Thyroid gland (tissue), 4 donors: Measurements from ENCODE around the gene CEP135. TPM values are rescaled to one million over a fixed set of nuclear protein-coding genes. Genes with fewer than 3 reads are reported as not detected.
A peak's percentile ranks its signal among the peaks of the same experiment; 100 is the strongest.

Source experiments
- DNase-seq, 2 donors: peaks; one replicate each; pipeline ENCODE4 v3.0.0-alpha.2; 2019
- H3K27ac ChIP-seq, 3 donors: fragments of 200-600 bp; sonication (generic); 1 replicate in 2 of 3; 2 replicates in 1 of 3; pipeline ENCODE4 v1.5.1; 2016 to 2019; ENCODE audit warnings: mild to moderate bottlenecking in 1 of 3, moderate library complexity in 1 of 3
- H3K27me3 ChIP-seq: fragments of 200-600 bp; sonication (generic); one replicate; pipeline ENCODE4 v1.5.1; 2019
- H3K36me3 ChIP-seq, 2 donors: fragments of 200-600 bp; sonication (generic); one replicate each; pipeline ENCODE4 v1.5.1; 2016 to 2019
- H3K4me1 ChIP-seq, 2 donors: fragments of 200-600 bp; sonication (generic); one replicate each; pipeline ENCODE4 v1.5.1; 2017 to 2019
- H3K4me3 ChIP-seq, 3 donors: fragments of 200-600 bp; sonication (generic); replicated peaks in 1 of 3; 1 replicate in 2 of 3; 2 replicates in 1 of 3; pipeline ENCODE4 v1.5.1; 2016; ENCODE audit warnings: mild to moderate bottlenecking in 1 of 3
- H3K9me3 ChIP-seq: fragments of 200-600 bp; sonication (generic); one replicate; pipeline ENCODE4 v1.5.1; 2017
- POLR2A ChIP-seq, 2 donors: fragments of 450-650 bp; IDR thresholded peaks; one replicate each; pipeline ENCODE4 v1.6.1; 2017; ENCODE audit warnings: antibody characterized with exemption in 2 of 2, mild to moderate bottlenecking in 2 of 2, moderate library complexity in 1 of 2
- WGBS, 2 donors: methylation state at CpG; one replicate each; pipeline ENCODE4 v1.1.5; 2017; 5-methylcytosine and 5-hydroxymethylcytosine counted together
- intact Hi-C: fragments of 100-400 bp; cut with DNase I; formaldehyde crosslinking; loops from one replicate; pipeline ENCODE4 v1.15.1; 2023
- total RNA-seq, 4 donors: library from RNA; depleted of rRNA; stranded (reverse); fragments of >200 nt; gene quantifications; one replicate each; pipeline ENCODE4 v1.2.3, GENCODE V29; 2016
- TF ChIP-seq, protein P1 (sequence below), 6 experiments: fragments of 200-600 bp in 3 of 6; fragments of 450-650 bp in 3 of 6; sonication (generic) in 3 of 6; IDR thresholded peaks; one replicate each; pipeline ENCODE4 v1.5.1; 2016 to 2019; ENCODE audit warnings: antibody characterized with exemption in 6 of 6, mild to moderate bottlenecking in 2 of 6, inconsistent platforms in 1 of 6, moderate library complexity in 1 of 6

CEP135 gene
- total RNA-seq, 4 donors from 2014 or later, result 5.3 to 21.1 (median 10.1) TPM

DNA sequence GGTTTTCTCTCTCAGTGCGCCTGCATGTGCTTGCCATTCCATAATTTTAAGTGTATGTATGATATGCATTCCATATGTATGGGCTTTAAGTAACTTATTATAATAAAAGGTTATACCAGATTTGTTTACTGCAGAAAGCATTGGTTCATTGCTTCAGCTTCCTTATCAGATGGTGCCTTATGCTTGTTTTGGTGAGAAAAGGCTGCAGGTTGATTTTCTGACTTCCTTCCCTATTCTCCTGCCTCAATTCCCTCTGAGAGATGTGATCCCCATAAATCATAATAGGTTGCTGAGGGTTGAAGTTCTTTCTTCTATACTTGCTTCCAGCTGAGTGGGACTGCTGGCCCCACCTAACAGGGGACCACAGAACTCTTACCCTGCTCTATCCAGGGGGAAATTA lies 10.3 kb upstream of the CEP135 start:
- Histone ChIP-seq H3K4me1 (no peaks in the 10 kb centered on the region), H3K9me3 (no peaks in the 10 kb centered on the region), H3K27ac (no peak overlapping the region), H3K27me3 (no peaks in the 10 kb centered on the region), H3K4me3 (no peak overlapping the region), H3K36me3 (no peaks in the 10 kb centered on the region)
- WGBS, 2 donors, result 93 to 94% methylated on average over 1 of the region's 1 CpG
- DNase-seq, result no peak
- no peak for TF ChIP-seq POLR2A (IDR thresholded peaks at IDR 0.05)
- TF ChIP-seq, protein P1, sequence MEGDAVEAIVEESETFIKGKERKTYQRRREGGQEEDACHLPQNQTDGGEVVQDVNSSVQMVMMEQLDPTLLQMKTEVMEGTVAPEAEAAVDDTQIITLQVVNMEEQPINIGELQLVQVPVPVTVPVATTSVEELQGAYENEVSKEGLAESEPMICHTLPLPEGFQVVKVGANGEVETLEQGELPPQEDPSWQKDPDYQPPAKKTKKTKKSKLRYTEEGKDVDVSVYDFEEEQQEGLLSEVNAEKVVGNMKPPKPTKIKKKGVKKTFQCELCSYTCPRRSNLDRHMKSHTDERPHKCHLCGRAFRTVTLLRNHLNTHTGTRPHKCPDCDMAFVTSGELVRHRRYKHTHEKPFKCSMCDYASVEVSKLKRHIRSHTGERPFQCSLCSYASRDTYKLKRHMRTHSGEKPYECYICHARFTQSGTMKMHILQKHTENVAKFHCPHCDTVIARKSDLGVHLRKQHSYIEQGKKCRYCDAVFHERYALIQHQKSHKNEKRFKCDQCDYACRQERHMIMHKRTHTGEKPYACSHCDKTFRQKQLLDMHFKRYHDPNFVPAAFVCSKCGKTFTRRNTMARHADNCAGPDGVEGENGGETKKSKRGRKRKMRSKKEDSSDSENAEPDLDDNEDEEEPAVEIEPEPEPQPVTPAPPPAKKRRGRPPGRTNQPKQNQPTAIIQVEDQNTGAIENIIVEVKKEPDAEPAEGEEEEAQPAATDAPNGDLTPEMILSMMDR (IDR thresholded peaks at IDR 0.05), result no peak
- intact Hi-C loops, result no loop called here

DNA sequence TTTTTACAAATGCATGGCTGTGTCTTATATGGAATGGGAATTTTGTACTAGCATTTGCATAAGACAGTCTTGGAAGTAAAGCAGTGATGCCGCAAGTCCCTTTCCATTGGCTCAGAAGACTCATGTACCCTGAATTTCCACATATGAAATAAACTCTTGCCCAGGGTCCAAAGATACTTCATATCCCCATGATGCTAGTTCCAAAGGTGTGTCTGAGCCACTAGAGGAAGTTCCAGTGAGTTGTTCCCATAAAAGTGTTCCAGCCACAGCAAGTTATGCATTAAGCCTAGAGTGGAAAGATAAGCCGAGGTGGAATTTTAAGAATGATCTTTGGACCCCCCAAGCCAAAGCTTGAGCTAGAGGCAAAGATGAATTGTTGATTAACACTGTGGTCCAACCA lies 9.3 kb upstream of the CEP135 start:
- no peak for DNase-seq
- Histone ChIP-seq H3K27me3 (no peaks in the 10 kb centered on the region), H3K4me1 (no peaks in the 10 kb centered on the region), H3K4me3 (no peak overlapping the region), H3K27ac (no peak overlapping the region), H3K9me3 (no peaks in the 10 kb centered on the region), H3K36me3 (no peaks in the 10 kb centered on the region)
- WGBS, 2 donors, result 69 to 94% methylated on average over 2 of the region's 2 CpGs
- intact Hi-C loops, result no loop called here
- TF ChIP-seq, protein P1 (IDR thresholded peaks at IDR 0.05), result no peak
- TF ChIP-seq POLR2A (IDR thresholded peaks at IDR 0.05), result no peak

DNA sequence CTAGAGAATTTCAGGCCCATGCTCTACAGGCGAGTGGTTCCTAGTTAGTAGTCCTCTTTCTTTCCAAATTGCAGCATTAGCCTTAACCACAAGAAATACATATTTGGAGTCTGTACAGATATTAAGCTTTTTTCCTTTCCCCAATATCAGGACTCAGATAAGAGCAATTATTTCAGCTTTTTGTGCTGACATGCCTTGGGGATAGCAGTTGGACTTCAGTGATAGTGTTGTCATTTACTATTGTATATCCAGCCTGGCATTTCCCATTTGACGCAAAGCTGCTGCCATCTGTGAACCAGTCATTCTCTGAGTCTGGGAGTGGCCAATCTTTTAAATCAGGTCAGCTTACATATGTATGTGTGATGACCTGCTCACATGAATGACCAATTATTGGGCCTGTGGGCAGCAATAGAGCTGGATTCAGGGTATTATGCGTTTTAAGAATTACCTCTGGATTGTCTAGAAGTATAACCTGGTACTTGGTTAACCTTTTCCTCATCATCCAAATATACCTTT lies 6.8 kb upstream of the CEP135 start:
- Histone ChIP-seq H3K36me3 (no peaks in the 10 kb centered on the region), H3K9me3 (no peaks in the 10 kb centered on the region), H3K4me1 (no peaks in the 10 kb centered on the region), H3K27me3 (no peaks in the 10 kb centered on the region), H3K27ac (no peak overlapping the region), H3K4me3 (no peak overlapping the region)
- WGBS, 2 donors, result 90 to 96% methylated on average over 3 of the region's 3 CpGs
- intact Hi-C loops, result no loop called here
- no peak for DNase-seq
- TF ChIP-seq, protein P1 (IDR thresholded peaks at IDR 0.05), result no peak
- TF ChIP-seq POLR2A (IDR thresholded peaks at IDR 0.05), result no peak

DNA sequence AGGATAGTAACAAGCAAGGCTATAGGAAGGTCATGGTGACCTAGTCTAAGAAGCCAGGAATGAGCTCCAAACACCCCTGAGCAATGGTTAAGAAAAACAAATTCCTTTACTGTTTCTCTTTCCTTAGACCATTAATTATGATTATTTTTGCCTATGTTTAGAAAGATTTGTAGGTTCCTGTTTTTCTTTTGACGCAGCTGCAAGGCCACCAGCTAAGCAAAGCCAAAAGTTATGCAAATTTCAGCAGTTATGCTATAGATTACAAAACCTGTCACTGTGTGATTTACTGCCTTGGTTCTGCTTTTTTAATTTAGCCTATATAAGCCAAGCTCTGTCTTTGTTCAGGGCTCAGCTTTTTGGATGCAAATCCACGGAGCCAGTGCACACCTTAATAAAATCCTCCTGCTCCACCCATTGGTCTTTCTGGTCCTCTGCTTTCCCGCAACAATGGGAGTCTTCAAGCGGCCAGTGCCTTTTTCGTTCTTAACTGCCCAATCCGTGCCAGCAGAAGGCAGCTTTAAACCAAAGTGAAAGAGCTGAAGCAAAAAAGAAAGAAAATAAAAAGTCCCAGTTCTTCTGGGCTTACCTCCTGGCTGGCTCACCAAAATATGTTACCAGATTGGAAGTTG lies 1.4 kb upstream of the CEP135 start:
- Histone ChIP-seq H3K36me3 (no peaks in the 10 kb centered on the region), H3K4me3 (no peak overlapping the region), H3K9me3 (no peaks in the 10 kb centered on the region), H3K27ac (peak overlapping the region in 2 of 3 donors; percentile 15 to 85), H3K4me1 (peaks cover 0 to 14% of the 10 kb centered on the region in 2 donors), H3K27me3 (no peaks in the 10 kb centered on the region)
- 54 to 64% methylated on average over 6 of the region's 6 CpGs for WGBS, 2 donors
- TF ChIP-seq, protein P1 (IDR thresholded peaks at IDR 0.05), result no peak
- TF ChIP-seq POLR2A (IDR thresholded peaks at IDR 0.05), result no peak
- intact Hi-C loops, result no loop called here
- DNase-seq, result no peak

DNA sequence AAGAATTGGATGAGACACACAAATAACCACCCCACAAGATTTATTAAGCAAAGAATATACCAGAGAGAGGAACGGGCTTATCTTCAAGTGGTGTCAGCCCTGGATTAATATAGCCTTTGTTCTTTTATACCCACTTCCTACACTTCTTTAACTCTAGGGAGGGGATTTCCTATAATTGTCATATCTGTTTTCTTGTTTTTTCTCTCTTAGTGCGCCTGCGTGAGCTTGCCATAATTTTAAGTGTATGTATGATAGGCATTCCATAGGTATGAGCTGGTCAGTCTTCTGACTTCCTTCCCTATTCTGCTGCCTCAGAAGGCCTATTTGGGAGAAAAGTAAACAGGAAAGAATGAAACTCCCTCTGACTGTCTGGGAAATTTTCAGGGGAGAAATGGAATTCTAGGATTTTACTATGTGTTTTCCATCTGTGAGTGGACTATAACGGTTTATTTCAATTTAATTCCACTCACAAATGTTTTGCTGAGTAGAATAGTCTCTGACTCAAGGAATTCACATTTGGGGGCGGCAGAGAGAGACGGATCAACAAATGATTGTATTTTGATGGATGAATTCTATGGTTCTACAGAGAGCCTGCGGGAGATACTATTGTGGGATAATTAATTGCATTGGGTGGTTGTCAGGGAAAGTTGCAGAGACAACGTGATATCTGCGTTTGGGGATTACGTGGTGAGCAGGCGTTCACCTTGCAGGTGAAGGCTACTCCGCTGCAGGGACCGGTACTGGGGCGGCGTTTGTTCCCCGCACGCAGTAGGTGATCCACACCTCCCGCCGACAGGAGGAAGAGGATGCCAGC lies 626 bp upstream of the CEP135 start:
- intact Hi-C loops, result no loop called here
- H3K4me3 ChIP-seq, result peak overlapping the region in 2 of 3 donors; percentile 70 to 94
- DNase-seq, result no peak
- H3K27me3 ChIP-seq, result no peaks in the 10 kb centered on the region
- no peaks in the 10 kb centered on the region for H3K9me3 ChIP-seq
- H3K27ac ChIP-seq, result peak overlapping the region; percentile 15 to 85 (median 82)
- 11 to 15% methylated on average over 11 to 19 of the region's 19 CpGs for WGBS, 2 donors
- no peak for TF ChIP-seq POLR2A (IDR thresholded peaks at IDR 0.05)
- TF ChIP-seq, protein P1 (IDR thresholded peaks at IDR 0.05), result no peak
- peaks cover 0 to 14% of the 10 kb centered on the region in 2 donors for H3K4me1 ChIP-seq
- H3K36me3 ChIP-seq, result no peaks in the 10 kb centered on the region
